Psoas muscle (tissue), 8 donors: Measurements from ENCODE around the gene ARHGEF17. TPM values are rescaled to one million over a fixed set of nuclear protein-coding genes. Genes with fewer than 3 reads are reported as not detected.

ENCODE experiments used
- ATAC-seq, 4 donors: fragments of 200-7000 bp; cut with Tn5 transposase; one replicate each; pipeline ENCODE4 v1.9.1; 2020; ENCODE audit warnings: moderate library complexity in 3 of 4, mild to moderate bottlenecking in 2 of 4
- DNase-seq, 2 donors: peaks; one replicate each; pipeline ENCODE4 v3.0.0-alpha.2; 2020
- H3K27ac ChIP-seq: fragments of 200-600 bp; one replicate; pipeline ENCODE4 v1.8.0; 2022
- H3K27me3 ChIP-seq, 3 donors: fragments of 200-600 bp in 1 of 3; one replicate each; pipeline versions ENCODE4 v1.6.1 to v1.8.0; 2013 to 2022; ENCODE audit warnings: low read length in 2 of 3, mild to moderate bottlenecking in 2 of 3, moderate library complexity in 1 of 3; ENCODE audit not compliant: insufficient read depth in 3 of 3
- H3K36me3 ChIP-seq, 2 donors: fragments of 200-600 bp in 1 of 2; one replicate each; pipeline versions ENCODE4 v1.6.1 to v1.8.0; 2013 to 2022; ENCODE audit warnings: low read depth in 1 of 2, mild to moderate bottlenecking in 1 of 2, moderate library complexity in 1 of 2; ENCODE audit not compliant: insufficient read depth in 1 of 2
- H3K4me1 ChIP-seq: fragments of 200-600 bp; one replicate; pipeline ENCODE4 v1.8.0; 2022
- H3K4me3 ChIP-seq: fragments of 200-600 bp; one replicate; pipeline ENCODE4 v1.8.0; 2022; ENCODE audit warnings: mild to moderate bottlenecking
- H3K9me3 ChIP-seq: fragments of 200-600 bp; one replicate; pipeline ENCODE4 v1.8.0; 2022
- WGBS, 3 donors: extraction: QIAGEN DNeasy Blood & Tissue Kit; methylation state at CpG; one replicate each; pipeline versions ENCODE4 v1.1.6 to v1.1.7; 2013; 5-methylcytosine and 5-hydroxymethylcytosine counted together
- intact Hi-C, 2 donors: fragments of 100-400 bp; cut with DNase I; formaldehyde crosslinking; loops; one replicate each; pipeline versions ENCODE4 v1.11.0 to v1.14.2; 2022
- polyA plus RNA-seq, 3 donors: library from polyadenylated mRNA; stranded (reverse); fragments of 200-250 nt; gene quantifications; one replicate each; pipeline ENCODE4 v1.2.3, GENCODE V29; 2013
- total RNA-seq, 4 donors: library from RNA; stranded (reverse); fragmentation: NEBNext Ultra II Directional in 2 of 4; extraction: Animal tissue kit (Norgen Biotek cat#: 25700) in 2 of 4; gene quantifications; one replicate each; pipeline versions ENCODE4 v1.2.1 to v1.2.4, GENCODE V29; 2021 to 2023
- TF ChIP-seq, protein P1 (sequence below): fragments of 200-600 bp; IDR thresholded peaks from one replicate; pipeline ENCODE4 v1.8.0; 2022; ENCODE audit warnings: antibody characterized with exemption
- donor health status: healthy with polysubstance abuse.
- donor health status: DM: no; HTN: no; CAD: no; lungs with moderate emphysema.
- donor health status: Bipolar disorder and iron deficiency.
- donor health status: healthy.
- donor health status: DM: yes; HTN: yes; CAD: no.
- donor health status: DM: no; HTN: no; CAD: no.
- donor health status: DM: no; HTN: no; CAD: no.
- donor health status: DM: yes; HTN: yes; CAD: no.

The ARHGEF17 gene
- total and polyA plus RNA-seq, 7 donors = 5.7 to 38.4 (median 10.8) TPM

DNA sequence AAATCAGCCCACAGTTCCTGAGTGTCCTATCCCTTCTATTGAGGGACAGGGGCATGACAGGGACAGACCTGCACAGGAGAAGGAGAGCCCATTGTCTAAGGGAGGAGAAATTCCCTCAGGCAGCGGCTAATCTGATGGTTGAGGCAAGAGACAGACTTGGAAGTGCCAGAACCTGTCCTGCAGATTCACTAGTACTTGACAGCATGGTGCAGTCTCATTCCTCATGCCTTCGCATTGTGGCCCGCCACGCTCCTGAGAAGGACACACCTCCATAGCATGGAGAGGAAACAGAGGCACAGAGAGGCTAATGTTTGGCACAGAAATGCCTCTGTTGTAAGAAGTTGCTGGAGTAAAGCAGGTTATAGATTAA, 32.7 kb upstream of the ARHGEF17 start:
- no peak overlapping the region for H3K27ac ChIP-seq
- H3K9me3 ChIP-seq = no peaks in the 10 kb centered on the region
- 94 to 99% (median 98%) methylated on average over 4 of the region's 4 CpGs for WGBS, 3 donors
- TF ChIP-seq, protein P1, sequence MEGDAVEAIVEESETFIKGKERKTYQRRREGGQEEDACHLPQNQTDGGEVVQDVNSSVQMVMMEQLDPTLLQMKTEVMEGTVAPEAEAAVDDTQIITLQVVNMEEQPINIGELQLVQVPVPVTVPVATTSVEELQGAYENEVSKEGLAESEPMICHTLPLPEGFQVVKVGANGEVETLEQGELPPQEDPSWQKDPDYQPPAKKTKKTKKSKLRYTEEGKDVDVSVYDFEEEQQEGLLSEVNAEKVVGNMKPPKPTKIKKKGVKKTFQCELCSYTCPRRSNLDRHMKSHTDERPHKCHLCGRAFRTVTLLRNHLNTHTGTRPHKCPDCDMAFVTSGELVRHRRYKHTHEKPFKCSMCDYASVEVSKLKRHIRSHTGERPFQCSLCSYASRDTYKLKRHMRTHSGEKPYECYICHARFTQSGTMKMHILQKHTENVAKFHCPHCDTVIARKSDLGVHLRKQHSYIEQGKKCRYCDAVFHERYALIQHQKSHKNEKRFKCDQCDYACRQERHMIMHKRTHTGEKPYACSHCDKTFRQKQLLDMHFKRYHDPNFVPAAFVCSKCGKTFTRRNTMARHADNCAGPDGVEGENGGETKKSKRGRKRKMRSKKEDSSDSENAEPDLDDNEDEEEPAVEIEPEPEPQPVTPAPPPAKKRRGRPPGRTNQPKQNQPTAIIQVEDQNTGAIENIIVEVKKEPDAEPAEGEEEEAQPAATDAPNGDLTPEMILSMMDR = no peak
- DNase-seq (no peak), ATAC-seq (no peak)
- H3K4me3 ChIP-seq = no peak overlapping the region
- H3K27me3 ChIP-seq = no peaks in the 10 kb centered on the region
- intact Hi-C loops = no loop called here
- H3K4me1 ChIP-seq = peaks cover 9% of the 10 kb centered on the region
- no peaks in the 10 kb centered on the region for H3K36me3 ChIP-seq

DNA sequence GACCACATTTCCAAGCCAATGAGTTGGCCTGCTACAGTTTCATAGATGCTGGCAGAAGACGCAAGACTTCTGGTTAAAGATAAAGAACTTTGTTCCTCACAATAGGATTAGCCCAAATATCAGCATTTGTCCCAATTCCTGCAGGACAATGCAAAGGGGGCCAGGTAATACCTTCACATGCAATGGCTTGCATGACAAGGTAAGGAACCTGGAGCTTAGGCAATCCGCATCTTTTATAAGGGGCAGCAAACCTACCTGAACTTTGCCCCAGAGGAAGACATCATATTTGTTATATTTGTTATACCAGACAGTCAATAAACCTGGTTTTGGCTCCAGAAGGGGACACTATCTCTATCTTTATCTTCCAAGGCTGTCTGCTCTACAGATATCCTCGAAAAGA, 30.6 kb upstream of the ARHGEF17 start:
- H3K4me1 ChIP-seq = peaks cover 9% of the 10 kb centered on the region
- 92 to 94% (median 93%) methylated on average over 3 of the region's 3 CpGs for WGBS, 3 donors
- H3K27me3 ChIP-seq = no peaks in the 10 kb centered on the region
- ATAC-seq = no peak
- DNase-seq = no peak
- no peaks in the 10 kb centered on the region for H3K9me3 ChIP-seq
- H3K4me3 ChIP-seq = no peak overlapping the region
- intact Hi-C loops = no loop called here
- TF ChIP-seq, protein P1 = no peak
- no peak overlapping the region for H3K27ac ChIP-seq
- H3K36me3 ChIP-seq = no peaks in the 10 kb centered on the region

DNA sequence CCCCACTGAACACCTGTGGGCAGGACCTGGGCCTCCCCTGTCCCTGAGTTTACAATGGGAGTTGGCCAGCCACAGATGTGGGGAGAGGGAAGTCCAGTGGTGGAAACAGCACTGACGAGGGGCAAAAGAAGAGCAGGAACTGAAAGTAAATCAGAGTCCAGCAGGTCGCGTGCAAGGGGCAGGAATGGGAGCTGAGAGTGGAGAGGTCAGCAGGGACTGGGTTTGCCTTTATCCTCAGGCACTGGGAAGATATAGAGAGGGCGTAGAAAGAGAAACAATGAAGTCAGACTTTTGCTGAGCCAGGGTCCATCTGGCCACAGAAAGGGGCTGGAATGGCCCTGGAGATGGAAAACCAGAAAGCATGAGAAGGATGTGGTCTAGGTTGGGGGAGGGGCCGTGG, 27.4 kb upstream of the ARHGEF17 start:
- H3K4me3 ChIP-seq = no peak overlapping the region
- no peak for DNase-seq
- no peak overlapping the region for H3K27ac ChIP-seq
- no peaks in the 10 kb centered on the region for H3K36me3 ChIP-seq
- no peaks in the 10 kb centered on the region for H3K9me3 ChIP-seq
- WGBS, 3 donors = 79 to 82% (median 82%) methylated on average over 5 of the region's 5 CpGs
- no peaks in the 10 kb centered on the region for H3K27me3 ChIP-seq
- intact Hi-C loops = no loop called here
- TF ChIP-seq, protein P1 = no peak
- peak in 1 of 4 donors; percentile 21 for ATAC-seq
- no peaks in the 10 kb centered on the region for H3K4me1 ChIP-seq

DNA sequence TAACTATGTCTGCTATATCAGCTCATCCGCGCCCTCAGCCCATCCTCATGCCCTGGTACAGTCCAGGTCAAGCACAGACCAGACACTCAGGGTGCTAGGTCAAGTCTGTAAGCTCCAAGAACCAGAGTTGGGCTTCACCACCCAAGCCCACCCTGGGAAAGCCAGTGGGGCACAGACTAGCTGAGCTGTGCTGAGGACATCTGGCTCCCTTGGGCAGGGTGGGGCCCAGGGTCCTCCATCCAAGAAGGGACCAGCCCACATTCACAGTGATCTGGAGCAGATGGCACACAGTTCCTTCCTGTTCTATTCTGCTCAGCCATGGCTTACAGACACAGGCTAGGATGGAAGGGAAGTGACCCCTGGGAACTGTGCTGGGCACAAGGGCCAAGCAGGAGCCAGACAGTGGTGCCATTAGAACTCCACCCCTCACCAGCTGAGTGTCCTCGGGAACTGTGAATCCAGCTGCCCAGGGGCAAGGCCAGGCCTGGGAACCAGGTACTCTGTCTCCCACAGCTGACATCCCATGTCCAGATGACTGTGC, 26.8 kb upstream of the ARHGEF17 start:
- WGBS, 3 donors = 80 to 89% (median 81%) methylated on average over 3 of the region's 3 CpGs
- H3K27me3 ChIP-seq = no peaks in the 10 kb centered on the region
- intact Hi-C loops = no loop called here
- no peak overlapping the region for H3K4me3 ChIP-seq
- H3K9me3 ChIP-seq = no peaks in the 10 kb centered on the region
- H3K36me3 ChIP-seq = no peaks in the 10 kb centered on the region
- TF ChIP-seq, protein P1 = no peak
- no peak overlapping the region for H3K27ac ChIP-seq
- no peaks in the 10 kb centered on the region for H3K4me1 ChIP-seq
- ATAC-seq = peak in 3 of 4 donors; percentile 16 to 37 (median 18)
- DNase-seq = no peak
